ENCODE measurements around the gene SETD2.
A peak's percentile ranks its signal among the peaks of the same experiment; 100 is the strongest.
"Not testable (repeated sequence)": the region's sequence is repeated elsewhere in the genome, so short reads cannot be mapped to it uniquely, and the experiment has no call there.

Gene SETD2

DNA sequence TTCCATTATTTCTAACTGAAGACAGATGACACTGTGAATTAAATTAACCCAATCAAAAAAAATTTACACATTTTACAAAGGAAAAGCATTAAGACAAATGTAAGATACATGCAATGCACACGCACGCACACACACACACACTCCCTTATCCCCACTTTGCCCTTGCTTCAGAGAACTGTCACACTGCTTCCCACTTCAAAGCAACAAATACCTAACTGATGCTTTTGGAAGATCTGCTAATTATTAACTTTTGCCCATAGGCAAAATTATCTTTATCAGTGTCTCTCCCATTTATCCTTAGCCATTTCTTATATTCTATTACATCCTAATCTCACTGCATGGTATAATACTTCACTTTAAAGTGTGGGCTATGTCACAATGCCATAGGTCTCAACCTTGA is 60.3 kb downstream of the SETD2 start:
- no peak for DNase-seq (ENCODE audit: low read depth in 3 of 3)

DNA sequence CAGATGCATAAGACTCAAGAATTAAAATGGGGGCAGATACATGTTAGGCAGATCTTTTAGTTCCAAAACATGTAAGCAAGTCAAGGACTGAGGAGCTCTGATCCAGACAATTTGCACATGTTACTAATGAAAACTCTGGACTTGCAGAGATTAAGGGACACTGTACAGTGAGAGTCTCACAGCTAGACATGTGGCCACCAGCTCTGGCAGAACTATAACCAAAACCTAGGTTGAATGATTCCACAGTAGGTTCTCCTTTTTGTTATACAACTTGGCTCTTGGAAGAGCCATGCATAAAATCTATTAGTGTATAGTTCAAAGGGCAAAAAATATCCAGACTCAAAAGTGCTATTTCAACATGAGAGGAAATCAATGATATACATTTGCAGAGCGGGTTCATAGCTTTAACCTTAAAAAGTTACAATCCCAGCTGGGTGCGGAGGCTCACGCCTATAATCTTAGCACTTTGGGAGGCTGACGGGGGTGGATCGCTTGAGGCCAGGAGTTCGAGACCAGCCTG is 61.8 kb downstream of the SETD2 start:
- no peak for DNase-seq (ENCODE audit: low read depth in 3 of 3)

DNA sequence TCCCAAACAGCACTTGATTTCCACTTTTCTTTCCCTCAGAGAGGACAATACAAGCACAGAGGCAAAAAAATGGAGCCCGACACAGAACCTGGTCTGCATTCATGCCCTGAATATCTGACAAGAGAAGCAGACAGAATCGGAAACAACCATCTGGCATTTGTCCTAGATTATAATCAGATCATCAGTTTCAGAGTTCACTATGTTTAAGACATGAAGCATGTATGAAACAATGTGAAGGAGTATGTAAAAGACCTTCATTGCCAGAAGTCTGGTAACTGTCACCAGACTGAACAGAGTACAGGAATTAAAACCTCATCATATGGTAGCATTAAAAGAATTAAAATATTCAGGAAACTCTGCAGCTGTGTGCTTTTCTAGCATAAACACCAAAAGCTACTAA is 65.0 kb downstream of the SETD2 start:
- no peak for DNase-seq (ENCODE audit: low read depth in 3 of 3)

DNA sequence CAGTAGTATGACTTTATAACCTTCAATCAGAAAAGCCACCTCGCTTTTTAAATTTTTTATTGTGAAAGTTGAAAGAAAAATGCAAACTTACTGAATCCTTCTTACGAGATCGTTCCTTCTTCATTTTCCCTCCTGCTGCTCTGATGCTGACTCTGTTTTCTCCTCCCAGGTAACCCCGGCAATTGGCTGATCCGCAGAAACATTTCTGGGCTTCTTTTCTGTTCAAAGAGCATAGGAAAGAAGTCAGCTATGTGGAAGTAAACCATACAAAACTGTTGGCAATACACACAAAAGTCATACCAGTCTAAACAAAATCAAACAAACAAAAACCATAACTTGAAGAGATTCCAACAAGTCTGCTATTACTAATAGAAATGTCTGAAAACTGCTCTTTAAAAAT is 66.0 kb downstream of the SETD2 start:
- DNase-seq (ENCODE audit: low read depth in 3 of 3) = no peak

DNA sequence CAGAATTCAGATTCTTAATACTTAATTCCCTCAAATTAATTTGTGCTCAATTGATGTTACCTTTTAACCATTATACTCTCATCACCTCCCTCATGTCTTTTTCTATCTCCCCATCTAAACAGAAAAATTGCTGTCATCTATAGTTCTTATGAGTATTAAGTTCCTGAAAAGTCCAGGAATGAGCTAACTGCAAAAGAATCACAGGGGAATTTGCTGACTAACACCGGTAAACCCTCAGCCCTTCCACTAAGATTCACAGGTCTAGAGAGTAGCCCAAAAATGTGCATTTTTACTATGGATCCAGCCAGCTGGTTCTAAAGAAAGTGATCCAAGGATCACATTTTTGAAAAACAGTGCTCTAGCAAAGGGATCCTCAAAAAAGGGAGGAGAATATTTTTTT is 67.0 kb downstream of the SETD2 start:
- DNase-seq (ENCODE audit: low read depth in 3 of 3) = no peak

DNA sequence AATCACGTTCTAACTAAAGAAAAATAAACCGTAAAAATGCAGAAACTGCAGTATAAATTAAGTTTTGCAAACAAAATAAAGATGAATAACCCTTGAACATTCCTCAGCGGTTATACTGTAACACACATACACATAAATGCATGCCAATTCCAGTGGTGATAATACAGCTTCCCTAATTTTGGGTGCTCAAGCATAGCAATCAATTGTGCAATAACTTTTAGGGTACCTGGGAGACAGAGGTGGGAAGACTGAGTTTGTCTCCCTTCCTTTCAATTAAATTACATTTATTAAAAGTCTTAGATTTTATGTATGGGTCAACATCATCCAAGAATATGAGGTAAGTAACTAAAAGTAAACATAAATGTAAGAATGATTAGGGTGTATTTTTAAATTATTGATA is 71.8 kb downstream of the SETD2 start:
- DNase-seq (ENCODE audit: low read depth in 3 of 3) = no peak

DNA sequence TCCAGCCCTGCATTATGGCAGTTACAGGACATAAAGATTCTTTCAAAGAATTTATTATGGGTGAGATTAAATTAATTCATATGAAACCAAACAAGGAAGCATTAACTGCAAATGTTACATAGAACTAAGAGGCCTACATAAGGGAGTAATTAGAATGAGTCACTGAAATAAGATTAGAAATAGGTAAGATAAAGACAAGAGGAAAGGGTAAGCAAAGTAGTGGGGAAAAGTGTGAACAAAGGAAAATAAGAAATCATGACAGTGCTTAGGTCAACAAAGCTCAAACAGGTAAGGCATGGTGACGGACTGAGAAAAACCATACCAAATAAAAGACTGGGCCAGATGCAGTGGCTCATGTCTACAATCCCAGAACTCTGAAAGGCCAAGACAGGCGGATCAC is 74.3 kb downstream of the SETD2 start:
- DNase-seq (ENCODE audit: low read depth in 3 of 3) = no peak

DNA sequence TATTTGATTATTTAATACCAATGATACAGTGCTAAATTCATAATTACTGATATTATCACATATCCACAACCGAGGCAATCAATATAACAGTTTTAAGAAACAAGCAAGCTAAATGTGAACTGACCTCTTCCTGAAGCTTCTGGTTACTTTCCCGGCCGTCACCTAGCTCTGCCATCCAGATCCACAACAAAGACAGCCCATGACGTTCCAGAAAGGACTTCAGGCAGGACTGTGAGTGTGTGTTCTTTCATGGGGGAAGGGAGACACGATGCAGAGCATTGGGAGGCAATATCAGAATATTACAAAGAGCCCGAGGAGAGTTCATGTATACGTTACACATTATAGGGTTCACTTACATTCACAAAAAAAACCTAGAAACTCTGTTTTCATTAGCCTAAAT is 77.8 kb downstream of the SETD2 start:
- DNase-seq (ENCODE audit: low read depth in 3 of 3) = no peak

DNA sequence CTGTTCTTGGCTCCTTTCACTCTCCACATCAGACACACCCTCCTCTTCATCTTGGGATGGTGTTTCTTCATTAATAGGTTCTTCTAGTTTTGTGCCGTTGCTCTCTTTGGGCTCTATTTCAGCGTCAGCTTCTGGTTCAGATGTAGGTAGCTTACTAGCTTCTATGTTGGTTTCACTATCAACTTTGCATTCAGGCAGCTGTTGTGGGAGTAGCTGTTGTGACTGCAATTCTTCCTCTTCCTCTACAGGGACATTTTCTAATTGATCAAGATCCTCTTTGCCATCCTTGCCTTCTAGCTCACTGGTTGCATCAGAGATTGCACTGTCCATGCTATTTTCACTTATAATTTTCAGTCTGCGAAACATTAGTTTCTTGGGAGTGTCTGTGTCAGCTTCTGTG is 80.1 kb downstream of the SETD2 start:
- DNase-seq (ENCODE audit: low read depth in 3 of 3) = no peak

DNA sequence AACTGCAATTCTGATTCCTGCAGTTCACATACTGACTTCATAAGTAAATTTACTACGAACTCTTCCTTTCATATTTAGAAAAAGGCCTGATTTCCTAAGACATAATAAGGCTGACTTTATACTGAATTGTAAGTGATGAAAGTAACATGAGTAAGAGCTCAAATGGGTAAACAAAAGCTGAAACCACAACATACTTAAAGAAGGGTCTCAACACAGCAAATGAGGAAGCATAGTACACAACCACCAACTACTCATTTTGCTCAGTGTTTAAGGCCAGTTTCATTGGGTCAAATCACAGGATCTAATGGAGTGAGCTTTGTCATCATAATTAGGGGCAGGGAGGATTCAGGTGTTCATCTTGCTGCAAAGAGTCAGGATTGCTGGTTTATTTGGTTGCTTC is 81.4 kb downstream of the SETD2 start:
- no peak for DNase-seq (ENCODE audit: low read depth in 3 of 3)

DNA sequence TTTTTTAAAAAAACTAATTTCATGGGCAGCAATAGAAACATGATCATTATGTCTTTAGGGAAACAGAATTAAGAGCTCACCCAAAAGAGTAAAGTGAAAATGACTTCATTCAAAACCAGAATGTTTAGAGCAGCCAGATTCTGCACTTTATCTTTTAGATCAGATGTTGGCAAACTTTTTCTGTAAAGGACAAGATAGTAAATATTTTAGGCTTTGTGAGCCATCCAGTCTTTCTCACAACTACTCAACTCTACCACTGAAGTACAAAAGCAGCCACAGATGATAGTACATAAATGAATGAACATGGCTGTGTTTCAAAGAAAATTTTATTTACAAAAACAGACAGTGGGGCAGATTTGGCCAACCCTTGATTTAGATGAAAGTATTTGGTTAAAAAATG is 84.5 kb downstream of the SETD2 start:
- no peak for DNase-seq (ENCODE audit: low read depth in 3 of 3)

DNA sequence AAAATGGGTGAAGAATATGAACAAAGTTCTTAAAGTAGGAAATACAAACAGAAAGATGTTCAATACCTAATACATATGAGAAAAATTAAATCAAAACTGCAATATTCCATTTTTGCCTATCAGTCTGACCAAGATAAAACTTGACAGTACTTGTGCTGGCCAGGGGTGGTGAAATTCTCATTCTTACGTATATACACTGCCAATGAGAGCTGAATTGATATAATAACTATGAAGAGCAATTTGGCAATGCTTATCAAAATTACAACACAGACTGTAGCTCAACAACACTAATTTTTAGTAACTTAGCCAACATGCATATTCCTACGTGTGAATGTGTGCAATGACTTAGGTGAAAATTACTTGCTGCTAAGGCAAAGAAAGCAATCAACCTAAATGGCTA is 90.2 kb downstream of the SETD2 start:
- DNase-seq (ENCODE audit: low read depth in 3 of 3) = no peak

DNA sequence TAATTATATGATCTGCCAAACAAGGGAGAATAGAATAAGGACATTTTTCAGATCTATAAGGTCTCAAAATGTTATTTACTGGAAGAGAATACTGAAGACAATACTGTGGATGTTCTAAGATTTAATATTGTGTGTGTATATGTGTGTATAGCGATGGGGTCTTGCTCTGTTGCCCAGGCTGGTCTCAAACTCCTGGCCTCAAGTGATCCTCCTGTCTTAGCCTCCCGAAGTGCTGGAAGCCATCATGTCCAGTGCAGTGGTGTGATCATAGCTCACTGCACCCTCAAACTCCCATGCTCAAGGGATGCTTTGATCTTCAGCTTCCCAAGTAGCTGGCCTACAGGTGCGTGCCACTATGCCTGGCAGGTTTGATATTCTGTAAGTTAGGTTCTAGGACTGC is 93.1 kb downstream of the SETD2 start:
- DNase-seq (ENCODE audit: low read depth in 3 of 3) = no peak

DNA sequence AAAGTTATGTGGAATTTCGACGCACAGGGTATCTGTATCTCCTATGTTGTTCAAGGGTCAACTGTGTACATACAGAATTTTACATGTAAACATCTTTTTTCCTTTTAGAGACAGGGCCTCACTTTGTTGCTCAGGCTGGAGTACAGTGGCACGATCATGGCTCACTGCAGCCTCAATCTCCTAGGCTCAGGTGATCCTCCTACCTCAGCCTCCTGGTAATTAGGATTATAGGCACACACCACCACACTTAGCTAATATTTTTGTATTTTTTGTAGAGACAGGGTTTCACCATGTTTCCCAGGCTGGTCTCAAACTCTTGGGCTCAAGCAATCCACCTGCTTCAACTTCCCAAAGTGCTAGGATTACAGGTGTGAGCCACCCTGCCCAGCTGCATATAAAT is 97.7 kb downstream of the SETD2 start:
- DNase-seq (ENCODE audit: low read depth in 3 of 3) = not testable (repeated sequence)

DNA sequence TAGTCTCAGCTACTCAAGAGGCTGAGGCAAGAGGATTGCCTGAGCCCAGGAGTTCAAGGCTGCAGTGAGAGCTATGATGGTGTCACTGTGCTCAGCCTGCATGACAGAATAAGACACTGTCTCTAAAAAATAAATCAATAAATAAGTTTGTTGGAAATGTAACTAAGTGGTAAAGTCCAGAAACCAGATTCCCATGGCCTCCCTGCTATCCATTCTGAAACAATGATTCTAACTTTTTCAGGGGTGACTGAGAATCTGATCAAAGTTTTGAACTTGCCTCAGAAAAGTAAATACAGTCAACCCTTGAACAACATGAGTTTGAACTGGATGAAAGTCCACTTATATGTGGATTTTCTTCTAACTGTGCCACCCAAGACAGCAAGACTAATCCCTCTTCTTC is 98.2 kb downstream of the SETD2 start:
- DNase-seq (ENCODE audit: low read depth in 3 of 3) = no peak

DNA sequence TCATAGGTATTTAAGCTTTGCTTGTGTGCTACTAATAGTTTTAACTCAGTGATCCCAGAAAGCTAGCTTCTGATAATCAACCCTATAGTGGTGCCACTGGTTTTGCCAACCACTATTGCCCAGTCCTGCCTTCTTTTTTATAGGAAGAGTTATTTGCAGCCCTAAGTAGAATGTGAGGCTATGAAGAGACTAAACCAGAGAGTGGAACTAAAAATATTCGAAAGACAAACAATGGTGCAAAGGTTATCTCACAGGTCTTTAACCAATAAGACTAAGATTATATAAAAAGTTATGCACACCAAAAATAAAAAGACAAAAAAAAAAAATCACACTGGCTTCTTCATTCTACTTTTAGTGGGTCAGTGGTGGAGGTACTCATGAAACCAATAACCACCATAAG is 98.9 kb downstream of the SETD2 start:
- DNase-seq (ENCODE audit: low read depth in 3 of 3) = no peak

DNA sequence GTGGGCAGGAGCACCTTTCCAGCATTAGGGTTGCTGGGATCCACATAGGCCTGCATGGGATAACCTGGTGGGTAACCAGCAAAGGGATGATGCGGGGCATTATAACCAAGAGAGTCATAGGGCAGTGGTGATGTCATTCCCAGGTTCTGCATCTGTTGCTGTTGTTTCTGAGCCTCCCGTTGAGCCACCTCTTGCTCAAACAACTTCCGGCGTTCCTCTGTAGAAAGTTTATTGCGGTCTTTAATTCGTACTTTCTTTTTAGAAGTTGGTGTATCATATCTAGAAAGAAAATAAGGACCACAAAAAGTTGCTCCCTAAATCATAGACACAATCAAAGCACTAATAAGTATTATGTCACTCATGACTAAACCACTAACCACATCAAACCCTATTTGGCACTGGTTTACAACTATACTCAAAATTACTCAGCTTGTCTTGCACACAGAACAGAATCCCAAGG is 106.7 kb downstream of the SETD2 start:
- peak; percentile 18 to 40 (median 27) for DNase-seq (ENCODE audit: low read depth in 3 of 3)

DNA sequence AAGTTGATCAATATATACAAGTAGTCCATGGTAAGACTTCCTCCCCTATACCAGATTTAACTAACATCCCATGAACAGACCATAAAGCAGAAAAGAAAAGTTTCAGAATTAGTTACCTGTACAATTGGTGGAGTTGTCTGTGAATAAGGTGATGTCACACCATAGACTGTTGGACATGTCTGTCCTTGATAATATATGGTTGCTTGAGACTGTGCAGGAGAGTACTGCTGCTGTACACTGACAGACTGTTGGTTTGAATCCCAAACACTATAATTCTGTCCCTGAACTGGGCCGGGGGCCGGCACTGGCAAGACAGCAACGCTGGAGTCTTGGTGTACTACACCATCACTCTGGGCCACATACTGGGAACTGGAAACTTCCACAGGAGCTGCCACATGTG is 107.2 kb downstream of the SETD2 start:
- no peak for DNase-seq (ENCODE audit: low read depth in 3 of 3)

DNA sequence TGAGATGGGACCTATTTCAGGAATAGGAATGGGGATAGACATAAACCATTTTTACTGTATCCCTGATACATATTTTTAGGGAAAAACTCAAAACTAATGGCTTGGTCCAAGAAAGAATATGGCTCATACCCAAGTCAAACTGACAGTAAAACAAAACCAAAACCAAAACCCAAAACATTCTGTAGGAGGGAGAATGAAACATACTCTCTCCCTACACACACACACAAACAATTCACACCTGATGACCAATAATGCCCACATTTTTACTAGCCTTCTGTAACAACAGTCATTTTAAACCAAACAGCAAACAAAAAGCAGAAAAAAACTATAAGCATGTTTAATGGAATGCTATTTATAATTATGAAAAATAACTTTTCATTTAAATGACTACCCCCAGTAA is 109.5 kb downstream of the SETD2 start:
- no peak for DNase-seq (ENCODE audit: low read depth in 3 of 3)

DNA sequence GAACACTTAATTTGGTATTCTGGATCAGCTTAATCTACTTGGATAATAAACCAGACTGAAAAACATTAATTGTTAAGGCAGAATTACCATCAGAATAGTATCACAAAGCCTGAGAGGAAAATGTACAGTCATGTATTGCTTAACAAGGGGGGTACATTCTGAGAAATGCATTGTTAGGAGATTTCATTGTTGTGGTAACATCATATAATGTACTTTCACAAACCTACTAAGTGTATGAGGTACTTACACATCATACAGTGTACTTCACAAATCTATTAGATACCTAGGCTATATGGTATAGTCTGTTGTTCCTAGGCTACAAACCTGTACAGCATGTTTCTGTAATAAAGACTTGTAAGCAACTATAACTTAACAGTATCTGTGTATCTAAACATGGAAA is 116.2 kb downstream of the SETD2 start:
- DNase-seq (ENCODE audit: low read depth in 3 of 3) = no peak

DNA sequence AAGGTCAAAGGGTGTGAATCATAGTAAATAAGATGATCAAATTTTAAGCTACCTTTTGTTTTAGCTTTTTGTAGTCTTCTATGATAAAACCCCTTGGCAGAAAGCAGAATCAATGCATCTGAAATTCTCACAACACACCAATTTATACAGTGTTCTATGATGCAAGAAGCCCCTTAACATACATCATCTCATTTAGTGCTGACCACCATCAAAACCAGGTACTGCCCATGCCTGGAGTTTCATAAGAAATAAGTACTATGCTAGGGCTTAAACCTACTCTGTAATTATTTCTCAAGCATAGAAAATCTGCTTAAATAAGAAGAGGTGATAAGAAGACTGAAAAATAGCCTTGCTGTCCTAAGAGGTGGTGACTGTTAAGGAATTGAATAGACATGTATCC is 116.8 kb downstream of the SETD2 start:
- DNase-seq (ENCODE audit: low read depth in 3 of 3) = no peak

DNA sequence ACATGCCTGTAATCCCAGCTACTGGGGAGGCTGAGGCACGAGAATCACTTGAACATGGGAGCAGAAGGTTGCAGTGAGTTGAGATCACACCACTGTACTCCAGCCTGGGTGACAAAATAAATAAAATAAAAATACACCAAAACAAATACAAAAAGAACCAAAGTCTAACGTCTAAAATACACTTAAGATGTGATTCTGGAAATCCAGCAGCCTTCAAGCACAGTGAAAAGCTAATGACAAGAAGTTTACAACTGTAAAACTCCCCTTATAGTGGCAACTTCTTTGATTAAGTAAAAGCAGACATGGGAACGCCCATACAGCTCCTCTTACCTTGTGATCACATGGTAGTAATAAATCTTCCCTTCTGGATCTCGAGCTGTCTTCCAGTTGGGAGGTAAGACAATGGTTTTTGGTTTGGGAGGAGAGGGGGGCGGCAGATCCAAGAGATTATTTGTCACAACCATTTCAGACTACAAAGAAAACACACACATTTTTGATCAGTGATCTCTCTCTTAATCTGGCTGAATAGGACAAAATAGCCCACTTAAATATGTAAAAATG is 121.6 kb downstream of the SETD2 start:
- no peak for DNase-seq (ENCODE audit: low read depth in 3 of 3)

DNA sequence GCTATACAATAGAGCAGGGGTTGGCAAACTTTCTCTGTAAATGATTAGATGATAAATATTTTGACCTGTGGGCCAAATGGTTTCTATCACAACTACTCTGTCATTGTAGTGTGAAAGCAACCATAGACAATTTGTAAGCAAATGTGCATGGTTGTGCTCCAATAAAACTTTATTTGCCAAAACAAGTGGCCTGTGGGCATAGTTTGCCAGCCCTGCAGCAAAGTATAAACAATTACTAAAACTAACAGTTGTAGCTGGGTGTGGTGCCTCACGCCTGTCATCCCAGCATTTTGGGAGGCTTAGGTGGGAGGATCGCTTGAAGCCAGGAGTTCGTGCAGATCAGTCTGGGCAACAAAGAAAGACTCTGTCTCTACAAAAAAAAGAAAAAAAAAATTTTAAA is 122.8 kb downstream of the SETD2 start:
- no peak for DNase-seq (ENCODE audit: low read depth in 3 of 3)

DNA sequence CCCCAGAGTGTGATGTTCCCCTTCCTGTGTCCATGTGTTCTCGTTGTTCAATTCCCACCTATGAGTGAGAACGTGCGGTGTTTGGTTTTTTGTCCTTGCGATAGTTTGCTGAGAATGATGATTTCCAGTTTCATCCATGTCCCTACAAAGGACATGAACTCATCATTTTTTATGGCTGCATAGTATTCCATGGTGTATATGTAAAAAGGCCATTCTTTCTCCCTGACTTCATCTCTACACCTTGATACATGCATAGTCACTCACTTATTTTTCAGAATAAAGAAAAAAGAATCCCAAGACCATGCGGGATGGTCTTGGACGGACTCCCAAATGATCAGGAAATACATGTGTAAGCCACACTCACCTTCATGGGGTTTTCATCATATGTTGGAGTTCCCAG is 126.6 kb downstream of the SETD2 start:
- not testable (repeated sequence) for DNase-seq (ENCODE audit: low read depth in 3 of 3)
